T-helper 22 cell (primary cell): ENCODE measurements around the gene AP5B1.
"Not testable (repeated sequence)": the region's sequence is repeated elsewhere in the genome, so short reads cannot be mapped to it uniquely, and the experiment has no call there.

Experiments
- DNase-seq: peaks from one replicate; pipeline ENCODE4 v3.0.0-alpha.2; 2020; ENCODE audit warnings: low read depth

AP5B1 gene

DNA sequence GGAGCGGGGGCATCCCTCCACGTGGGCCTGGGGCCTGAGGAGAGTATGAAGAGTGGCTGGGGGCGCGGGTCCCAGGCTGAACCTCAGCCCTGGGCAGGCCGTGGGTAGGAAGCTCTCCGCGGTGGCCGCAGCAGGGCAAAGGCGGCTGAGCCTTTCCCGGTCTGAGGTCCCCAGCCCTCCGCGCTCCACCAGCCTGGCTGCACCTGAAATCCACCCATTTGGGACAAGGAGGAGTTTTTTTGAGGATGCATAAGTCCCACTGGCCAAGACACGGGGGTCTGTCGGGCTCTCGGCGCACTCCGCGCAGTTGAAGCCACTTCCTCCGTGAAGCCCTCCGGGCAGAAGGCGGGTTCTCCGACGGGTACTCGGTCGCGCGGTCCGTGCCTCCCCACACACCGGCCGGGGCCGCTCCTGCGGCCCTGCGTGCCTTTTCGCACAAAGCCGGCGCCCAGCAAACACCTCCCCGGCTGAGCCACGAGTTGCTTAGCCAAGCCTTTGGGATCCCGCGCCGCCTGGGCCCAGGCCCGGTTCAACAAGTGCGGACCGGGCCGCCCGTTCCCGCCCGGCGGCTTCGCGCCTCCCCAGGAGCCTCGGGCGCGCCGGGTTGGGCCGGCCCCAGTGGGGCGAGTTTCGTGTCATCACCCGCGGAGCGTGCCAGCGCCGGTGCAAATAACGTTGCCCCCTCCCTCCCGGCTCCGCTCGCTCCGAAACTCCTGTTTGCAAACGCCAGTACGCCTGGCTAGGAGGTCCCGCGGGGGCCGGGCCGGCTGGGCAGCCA, 5.4 kb upstream of the AP5B1 start:
- DNase-seq = no peak

GRCh38 chr11:65785319-65786007, 4.7 kb upstream of the AP5B1 start:
- DNase-seq = no peak

DNA sequence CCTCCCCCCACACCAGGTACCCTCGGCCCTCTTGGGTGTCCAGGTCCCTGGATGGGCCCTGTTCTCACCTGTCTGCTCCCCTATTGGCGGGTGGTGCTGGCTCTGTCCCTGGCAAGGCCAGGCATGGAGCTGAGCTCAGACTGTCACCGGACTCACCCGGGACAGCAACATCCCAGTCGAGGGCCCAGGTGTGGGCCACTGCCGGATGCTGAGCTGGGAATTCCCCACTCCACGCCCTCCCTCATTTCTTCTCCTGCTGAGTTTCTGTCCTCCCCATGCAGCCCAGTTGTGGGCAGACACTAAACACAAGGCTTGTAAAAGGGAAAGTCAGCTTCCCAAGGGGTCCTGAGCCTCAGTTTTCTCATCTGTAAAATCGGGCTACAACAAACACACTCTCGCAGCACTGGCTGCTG, 2.0 kb upstream of the AP5B1 start:
- DNase-seq = no peak

GRCh38 chr11:65781962-65782815, 1.4 kb upstream of the AP5B1 start:
- DNase-seq = no peak

DNA sequence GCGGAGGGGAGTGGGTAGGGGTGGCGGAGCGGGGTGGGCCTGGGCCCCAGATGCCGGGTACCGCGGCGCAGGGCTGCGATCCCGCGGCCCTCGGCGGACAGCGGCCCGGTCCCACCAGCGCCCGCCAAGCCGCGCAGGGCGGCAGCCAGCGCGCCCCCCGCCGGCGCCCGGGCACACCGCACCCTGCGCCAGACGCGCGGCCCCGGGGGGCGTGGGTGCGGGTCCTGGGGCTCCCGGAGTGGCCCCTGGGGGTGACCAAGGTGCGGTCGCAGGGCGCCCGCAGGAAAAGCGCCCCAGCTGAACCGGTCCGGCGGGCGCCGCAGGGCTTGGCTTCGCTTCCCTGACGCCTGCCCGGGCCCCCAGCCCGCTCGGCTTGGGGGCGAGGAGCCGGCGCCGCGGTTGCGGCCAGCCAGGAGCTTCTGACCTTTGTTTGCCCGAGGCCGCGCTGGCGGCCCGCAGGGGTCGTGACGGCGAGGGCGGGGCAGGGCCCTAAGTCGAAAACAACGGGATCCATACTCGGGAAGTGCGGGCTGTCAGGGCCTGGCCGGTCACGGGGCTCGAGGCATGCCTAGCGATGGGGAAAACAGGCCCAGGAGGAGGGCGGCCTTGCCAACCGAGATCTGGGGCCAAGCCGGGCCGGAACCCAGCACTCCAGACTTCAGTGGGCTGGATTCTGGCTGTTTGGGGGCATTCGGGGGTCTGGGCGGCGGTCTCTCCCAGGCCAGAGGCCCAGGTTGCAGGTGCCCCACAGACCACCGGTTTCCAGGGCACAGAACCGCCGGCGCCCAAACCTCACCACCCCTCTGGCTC, 581 bp upstream of the AP5B1 start:
- DNase-seq = no peak

GRCh38 chr11:65779919-65780769, 632 bp downstream of the AP5B1 start:
- peak; percentile 48 for DNase-seq

- DNase-seq = no peak
These were observed 1.2 kb downstream of the AP5B1 start for GRCh38 chr11:65779669-65779918.

DNA sequence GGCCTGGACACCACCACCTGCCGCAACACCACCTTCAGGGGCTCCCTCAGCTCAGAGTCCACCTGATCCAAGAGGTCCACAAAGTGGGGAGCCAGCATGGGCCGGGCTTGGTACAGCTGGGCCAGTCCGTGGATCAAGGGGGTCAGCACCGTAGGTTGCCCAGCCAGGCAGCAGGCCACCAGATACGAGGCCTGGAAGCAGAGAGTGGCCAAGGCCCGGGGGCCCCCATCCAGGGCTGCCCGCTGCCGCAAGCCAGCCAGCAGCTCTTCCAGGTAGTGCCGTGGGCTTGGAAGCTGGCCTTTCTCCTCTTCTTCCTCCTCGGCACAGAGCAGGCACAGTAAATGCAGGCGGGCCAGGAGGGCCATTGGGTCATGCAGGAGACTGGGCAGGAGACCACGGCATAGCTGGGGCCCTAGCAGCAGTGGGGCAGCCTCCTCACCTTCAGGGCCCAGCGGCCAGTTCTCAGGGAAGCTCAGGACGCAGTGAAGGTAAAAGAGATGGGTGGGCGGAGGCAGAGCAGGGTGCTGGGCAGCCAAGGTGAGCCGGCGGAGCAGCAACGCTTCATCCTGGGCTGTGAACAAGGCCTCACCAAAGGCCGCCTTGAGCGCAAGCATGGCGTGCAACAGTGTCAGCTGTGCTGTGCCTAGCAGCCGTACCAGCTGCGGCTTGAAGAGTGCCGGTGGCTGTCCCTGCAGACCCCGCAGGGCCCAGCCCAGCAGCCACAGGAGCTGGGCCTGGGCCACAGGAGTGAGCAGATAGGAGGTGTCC, 1.7 kb downstream of the AP5B1 start:
- no peak for DNase-seq

- DNase-seq = no peak
These were observed 2.3 kb downstream of the AP5B1 start for GRCh38 chr11:65778431-65778900.

- no peak for DNase-seq
These were observed 2.9 kb downstream of the AP5B1 start for GRCh38 chr11:65777821-65778361.

DNA sequence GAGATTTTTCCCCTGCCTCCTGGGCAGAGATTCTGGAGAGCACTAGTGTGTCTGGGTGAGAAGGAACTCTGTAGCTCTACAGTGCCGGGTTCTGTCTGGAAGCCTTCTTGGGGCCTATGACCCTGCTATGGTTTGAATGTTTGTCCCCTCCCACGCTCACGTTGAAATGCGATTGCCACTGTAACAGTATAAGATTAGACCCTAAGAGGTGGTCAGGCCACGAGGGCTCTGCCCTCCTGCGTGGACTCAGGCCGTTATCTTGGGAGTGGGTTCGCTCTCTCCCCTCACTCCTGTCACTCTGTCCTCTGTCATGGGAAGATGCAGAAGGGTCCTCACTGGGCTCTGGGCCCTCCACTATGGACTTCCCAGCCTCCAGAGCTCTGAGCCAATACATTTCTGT, 3.5 kb downstream of the AP5B1 start:
- no peak for DNase-seq

- no peak for DNase-seq
These were observed 4.0 kb downstream of the AP5B1 start for GRCh38 chr11:65776710-65777141.

DNA sequence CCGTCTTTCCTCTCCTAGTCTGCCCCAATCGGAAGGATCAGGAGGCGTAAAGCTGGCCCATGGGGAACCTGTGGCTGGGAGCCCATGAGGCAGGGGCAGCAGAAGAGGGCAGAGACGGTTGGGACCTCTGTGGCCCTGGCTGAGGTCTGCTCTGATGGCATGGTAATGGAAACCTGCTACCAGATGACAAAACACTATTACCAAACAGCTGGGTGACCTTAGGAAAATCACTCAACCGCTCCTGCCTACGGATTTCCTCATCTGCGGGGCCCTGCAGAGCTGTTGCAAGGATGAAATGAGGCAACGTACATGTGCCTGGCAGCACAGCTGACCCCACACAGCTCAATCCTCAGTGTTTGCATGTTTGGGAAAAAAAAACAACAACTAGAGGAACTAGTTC, 4.6 kb downstream of the AP5B1 start:
- DNase-seq = no peak

- DNase-seq = no peak
These were observed 6.1 kb downstream of the AP5B1 start for GRCh38 chr11:65774525-65775306.

GRCh38 chr11:65773784-65774411, 6.9 kb downstream of the AP5B1 start:
- DNase-seq = no peak

DNA sequence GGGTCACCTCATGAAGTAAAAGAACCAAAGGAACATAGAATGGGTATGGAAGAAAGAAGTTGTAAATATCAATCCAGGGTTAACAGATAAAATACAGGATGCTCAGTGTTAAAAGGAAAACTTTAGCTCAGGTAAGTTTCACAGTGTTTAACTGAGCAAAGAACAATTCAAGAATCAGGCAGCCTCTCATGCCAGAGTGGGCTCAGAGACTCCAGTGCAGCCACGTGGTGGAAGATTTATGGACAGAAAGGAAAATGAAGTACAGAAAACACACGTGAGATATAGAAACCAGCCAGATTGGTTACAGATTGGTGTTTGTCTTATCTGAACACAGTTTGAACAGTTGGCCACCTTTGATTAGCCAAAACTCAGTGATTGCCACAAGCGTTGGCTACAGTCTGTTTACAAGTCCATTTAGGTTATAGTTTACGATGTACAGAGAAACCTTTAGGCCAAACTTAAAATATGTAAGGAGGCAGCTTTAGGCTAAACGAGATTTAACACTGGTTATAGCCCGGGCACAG, 9.1 kb downstream of the AP5B1 start:
- no peak for DNase-seq

- DNase-seq = no peak
These were observed 9.7 kb downstream of the AP5B1 start for GRCh38 chr11:65770951-65771567.

DNA sequence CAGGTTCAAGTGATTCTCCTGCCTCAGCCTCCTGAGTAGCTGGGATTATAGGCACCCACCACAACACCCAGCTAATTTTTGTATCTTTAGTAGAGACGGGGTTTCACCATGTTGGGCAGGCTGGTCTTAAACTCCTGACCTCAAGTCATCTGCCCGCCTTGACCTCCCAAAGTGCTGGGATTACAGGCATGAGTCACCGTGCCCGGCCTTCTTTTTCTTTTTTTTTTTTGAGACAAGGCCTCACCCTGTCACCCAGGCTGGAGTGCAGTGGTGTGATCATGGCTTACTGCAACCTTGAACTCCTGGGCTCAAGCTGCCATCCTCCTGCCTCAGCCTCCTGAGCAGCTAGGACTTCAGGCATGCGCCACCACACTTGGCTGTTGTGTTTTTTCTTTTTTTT, 13.0 kb downstream of the AP5B1 start:
- DNase-seq = not testable (repeated sequence)
